ENCODE results near the gene SLC44A5. TPM values are rescaled to one million over a fixed set of nuclear protein-coding genes. Genes with fewer than 3 reads are reported as not detected.
"Not testable (repeated sequence)": the region's sequence is repeated elsewhere in the genome, so short reads cannot be mapped to it uniquely, and the experiment has no call there.

Gene SLC44A5
- total RNA-seq, 1 experiment from 2014 or later, result 2.4 TPM

- H2BK5ac ChIP-seq (ENCODE audit: insufficient read length, low read length); H4K8ac ChIP-seq (replicated peaks; ENCODE audit: insufficient read length, low read depth, low read length); H3T11ph ChIP-seq (ENCODE audit: low read length); H3K36me3 Mint-ChIP-seq (ENCODE audit: insufficient read depth in 1 of 3, low read depth in 3 of 3); H3K56ac ChIP-seq (ENCODE audit: insufficient read length, low read depth, low read length); H3K27me3 Mint-ChIP-seq (ENCODE audit: low read depth); H3K27ac ChIP-seq (ENCODE audit: insufficient read length, low read depth, low read length); H2AK5ac ChIP-seq (ENCODE audit: insufficient read length, low read length); H3K4me1 ChIP-seq (ENCODE audit: insufficient read depth, low read length); H3K18ac ChIP-seq (ENCODE audit: insufficient read length, low read depth, low read length); H3K4me1 Mint-ChIP-seq; DNase-seq; H3K9me3 ChIP-seq (ENCODE audit: control insufficient read depth, low read depth, low read length); H2BK120ac ChIP-seq (ENCODE audit: low read depth, low read length, poor library complexity, severe bottlenecking); H4K20me1 ChIP-seq (ENCODE audit: control insufficient read depth, insufficient read depth, insufficient read length); H2BK15ac ChIP-seq (ENCODE audit: low read depth, low read length); H2AFZ ChIP-seq (ENCODE audit: low read length); H3K4ac ChIP-seq (ENCODE audit: low read depth, low read length); H3K79me1 ChIP-seq (ENCODE audit: insufficient read depth, low read depth, low read length, poor library complexity, severe bottlenecking); H3K27ac Mint-ChIP-seq; H3K9ac ChIP-seq (ENCODE audit: extremely low read depth, insufficient read length, low read length); H3K27me3 ChIP-seq (ENCODE audit: insufficient read depth, low read length); H2BK12ac ChIP-seq (ENCODE audit: insufficient read length, low read depth, low read length); H3K4me2 ChIP-seq (ENCODE audit: insufficient read depth, insufficient read length, low read length); H4K5ac ChIP-seq (ENCODE audit: insufficient read length, low read depth, low read length); H3K4me3 Mint-ChIP-seq; H3K14ac ChIP-seq (ENCODE audit: insufficient read depth, low read length); H3K9me3 Mint-ChIP-seq; H2BK20ac ChIP-seq (ENCODE audit: low read depth, low read length, poor library complexity, severe bottlenecking); H3K23ac ChIP-seq (ENCODE audit: insufficient read length, low read depth, low read length); H3K23me2 ChIP-seq (ENCODE audit: insufficient read length, low read depth, low read length, poor library complexity, severe bottlenecking); H3K79me2 ChIP-seq (ENCODE audit: insufficient read depth, low read length); H4K91ac ChIP-seq (ENCODE audit: insufficient read length, low read depth, low read length): not testable (repeated sequence)
- no CpG with 5 or more reads among the region's 2 CpGs for WGBS (ENCODE audit: extremely low coverage, insufficient read length, low lambda C conversion rate)
Measured at GRCh38 chr1:75261946-75262345, 349.0 kb downstream of the SLC44A5 start.
